Activated CD4-positive, alpha-beta T cell treated with anti-CD3 and anti-CD28 coated beads for 1 hour (primary cell): ENCODE data around the gene APBB2.

Source experiments
- DNase-seq: peaks from one replicate; pipeline ENCODE4 v3.0.0-alpha.2; 2020

APBB2 gene

DNA sequence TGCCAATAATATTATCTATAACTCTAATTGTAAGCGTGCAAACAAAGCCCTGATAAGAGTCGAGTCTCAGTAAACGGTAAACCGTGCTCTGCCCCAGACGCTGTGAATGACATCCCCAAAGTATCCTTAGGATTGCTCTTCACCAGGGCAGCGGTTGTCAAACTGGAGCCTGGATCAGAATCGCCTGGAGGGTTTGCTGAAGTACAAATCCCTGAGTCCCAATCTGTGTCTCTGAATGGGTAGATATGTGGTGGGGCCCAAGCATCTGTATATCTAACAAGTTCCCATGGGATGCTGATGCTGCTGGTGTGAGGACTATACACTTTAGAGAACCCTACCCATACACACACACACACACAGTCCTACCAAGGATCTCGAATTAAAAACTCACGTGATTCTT lies 813 bp upstream of the APBB2 start:
- DNase-seq: no peak

DNA sequence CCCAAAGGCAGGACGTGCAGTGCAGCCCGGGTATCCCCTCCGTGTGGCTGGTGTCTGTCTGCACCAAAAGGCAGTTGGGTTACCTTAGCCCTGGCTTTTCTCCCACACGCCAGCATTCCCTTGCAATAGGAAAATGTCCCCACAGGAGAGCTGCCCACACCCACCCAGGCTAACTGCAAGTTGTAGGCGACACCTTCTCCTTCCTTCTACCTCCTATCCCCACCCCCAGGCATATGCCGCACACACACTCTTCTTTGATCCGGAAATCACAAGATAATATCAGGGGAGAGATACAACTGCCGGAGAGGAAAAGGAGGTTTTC lies 444 bp upstream of the APBB2 start:
- no peak for DNase-seq

- no peak for DNase-seq
Measured at GRCh38 chr4:41213625-41214135, 662 bp downstream of the APBB2 start.

- no peak for DNase-seq
Measured at GRCh38 chr4:41212616-41213203, 1.6 kb downstream of the APBB2 start.

DNA sequence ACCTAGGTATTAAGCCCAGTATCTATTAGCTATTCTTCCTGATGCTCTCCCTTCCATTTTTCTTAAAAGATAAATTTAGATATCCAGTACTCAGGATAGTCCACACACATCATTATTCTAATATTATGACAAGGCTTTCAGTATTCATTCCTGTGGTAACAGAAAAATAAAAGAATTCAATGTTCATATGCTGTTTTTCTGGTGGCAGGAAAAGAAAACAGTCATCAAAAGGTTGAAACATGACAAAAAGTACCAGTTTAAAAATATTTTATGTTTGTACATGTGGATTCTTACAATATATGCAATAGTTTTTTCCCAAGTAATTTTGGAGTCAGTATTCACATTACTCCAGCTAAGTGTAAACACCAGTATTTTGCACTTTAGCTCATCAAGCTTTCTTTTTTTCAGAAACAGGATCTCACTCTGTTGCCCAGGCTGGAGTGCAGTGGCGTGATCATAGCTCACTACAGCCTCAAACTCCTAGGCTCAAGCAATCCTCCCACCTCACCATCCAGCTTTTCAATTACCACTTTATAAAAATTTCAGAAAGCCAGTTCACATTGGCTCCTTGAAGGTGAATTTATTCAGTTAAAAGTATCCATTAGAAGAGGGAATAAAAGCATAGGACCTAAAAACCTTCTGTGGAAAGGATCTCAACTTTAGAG lies 2.3 kb downstream of the APBB2 start:
- DNase-seq: no peak

DNA sequence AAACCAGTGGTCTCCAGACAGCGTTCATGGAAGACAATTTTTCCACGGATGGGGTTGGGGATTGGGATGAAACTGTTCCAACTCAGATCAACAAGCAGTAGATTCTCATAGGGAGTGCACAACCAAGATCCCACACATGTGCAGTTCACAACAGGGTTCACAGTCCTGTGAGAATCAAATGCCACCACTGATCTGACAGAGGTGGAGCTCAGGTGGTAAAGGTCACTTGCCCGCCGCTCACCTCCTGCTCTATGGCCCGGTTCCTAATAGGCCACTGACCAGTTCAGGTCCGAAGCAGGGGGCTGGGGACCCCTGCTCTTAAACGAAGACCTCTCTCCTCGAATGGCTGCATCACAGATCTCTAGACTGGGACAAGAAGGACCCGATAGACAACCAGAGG lies 4.4 kb downstream of the APBB2 start:
- no peak for DNase-seq

- DNase-seq: no peak
Measured at GRCh38 chr4:41209187-41209586, 5.2 kb downstream of the APBB2 start.

GRCh38 chr4:41207291-41207831 lies 7.0 kb downstream of the APBB2 start:
- DNase-seq: no peak

- no peak for DNase-seq
Measured at GRCh38 chr4:41205854-41206460, 8.4 kb downstream of the APBB2 start.

GRCh38 chr4:41205130-41205529 lies 9.2 kb downstream of the APBB2 start:
- DNase-seq: no peak

DNA sequence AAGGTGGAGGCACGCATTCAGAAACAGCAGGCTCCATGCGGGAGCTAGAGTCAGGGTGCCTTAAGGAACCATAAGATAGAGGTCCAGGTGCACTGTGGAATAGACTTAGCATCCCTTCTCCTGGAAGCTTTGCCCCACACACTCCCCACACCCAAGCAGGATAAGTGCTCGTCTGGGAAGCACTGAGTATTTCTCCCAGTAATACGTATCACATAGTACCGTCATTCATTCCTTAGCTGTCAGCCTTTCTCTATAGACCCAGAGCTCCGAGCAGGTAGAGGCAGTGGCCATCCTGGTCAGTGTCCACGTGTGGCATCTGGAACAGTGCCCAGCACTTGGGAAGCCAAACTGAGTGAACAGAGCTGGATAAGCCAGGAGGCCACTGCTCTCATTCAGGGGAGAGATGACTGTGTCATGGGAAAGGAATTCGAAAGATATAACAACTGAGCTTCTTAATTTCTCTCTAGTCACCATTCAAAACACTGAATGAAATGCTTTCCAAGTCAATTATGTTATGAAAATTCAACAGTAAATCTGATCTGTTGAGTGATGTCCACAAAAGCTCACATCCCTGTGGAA lies 9.9 kb downstream of the APBB2 start:
- DNase-seq: no peak

GRCh38 chr4:41203841-41204240 lies 10.5 kb downstream of the APBB2 start:
- no peak for DNase-seq

DNA sequence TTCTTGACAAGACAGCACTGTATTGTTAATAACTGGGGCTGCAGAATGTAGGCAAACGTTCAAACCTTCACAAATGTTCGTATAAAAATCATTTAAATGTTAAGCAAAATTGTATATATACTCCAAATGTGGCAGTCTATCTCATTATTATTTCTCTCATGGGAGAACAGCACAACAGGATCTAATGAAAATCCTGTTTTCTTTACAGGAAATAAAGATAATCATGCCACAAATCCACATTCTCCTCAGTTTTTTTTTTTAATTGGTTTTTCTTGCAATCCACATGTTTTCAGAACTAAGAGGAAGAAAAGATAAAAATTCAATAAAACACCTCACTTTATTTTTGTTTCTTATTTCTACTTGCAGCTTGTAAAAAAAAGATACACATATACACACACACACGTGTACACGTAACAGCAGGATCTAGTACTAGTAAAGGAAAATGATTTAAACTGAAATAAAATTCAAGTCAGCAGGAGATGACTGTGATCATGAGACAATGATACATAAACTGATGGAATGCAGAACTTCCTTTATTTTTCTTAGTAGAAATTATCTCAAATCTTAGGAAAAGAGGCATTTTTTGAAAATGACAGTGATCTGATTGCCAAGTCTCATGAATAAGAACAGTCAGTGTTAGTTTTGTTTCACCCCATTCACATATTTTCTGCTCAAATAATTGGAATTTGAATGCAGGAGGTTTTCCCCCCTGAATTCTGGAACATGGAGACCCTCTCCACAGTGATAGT lies 11.3 kb downstream of the APBB2 start:
- no peak for DNase-seq

DNA sequence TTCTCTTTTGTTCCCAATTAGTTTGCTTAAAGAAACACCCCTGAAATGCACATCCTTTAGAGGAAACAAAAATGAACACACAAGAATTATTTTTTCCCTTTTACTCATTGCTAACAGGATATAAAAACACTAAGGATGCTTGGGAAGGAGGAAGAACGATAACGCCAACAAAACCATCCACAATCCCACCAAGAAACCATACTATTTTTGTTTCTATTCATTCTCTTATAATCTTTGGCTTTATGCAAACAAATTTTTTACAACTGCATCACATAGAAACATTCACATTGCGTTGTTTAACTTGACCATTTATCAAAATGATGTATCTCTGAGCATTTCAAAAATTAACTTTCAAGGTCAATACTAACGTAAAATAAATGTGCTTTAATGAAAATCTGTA lies 12.0 kb downstream of the APBB2 start:
- DNase-seq: no peak

- no peak for DNase-seq
Measured at GRCh38 chr4:41200486-41201017, 13.8 kb downstream of the APBB2 start.

- DNase-seq: no peak
Measured at GRCh38 chr4:41199788-41200187, 14.6 kb downstream of the APBB2 start.

DNA sequence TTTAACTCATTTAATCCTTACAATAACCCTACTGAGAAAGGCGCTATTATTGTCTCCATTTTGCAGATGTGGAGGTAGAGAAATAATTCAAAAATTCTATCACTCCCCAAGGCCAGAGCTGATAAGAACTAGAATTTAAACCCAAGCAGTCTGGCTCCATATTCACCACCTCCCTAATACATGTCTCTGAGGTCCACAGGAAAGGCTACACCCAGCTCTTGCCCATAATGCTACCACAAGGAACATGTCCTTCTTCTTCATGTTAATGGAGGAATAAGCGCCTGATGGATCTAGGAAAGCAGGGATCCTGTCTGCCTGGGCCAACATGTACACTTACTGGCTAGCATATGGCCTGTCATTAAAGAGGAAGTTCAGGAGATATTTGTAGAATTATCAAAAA lies 16.3 kb downstream of the APBB2 start:
- no peak for DNase-seq

DNA sequence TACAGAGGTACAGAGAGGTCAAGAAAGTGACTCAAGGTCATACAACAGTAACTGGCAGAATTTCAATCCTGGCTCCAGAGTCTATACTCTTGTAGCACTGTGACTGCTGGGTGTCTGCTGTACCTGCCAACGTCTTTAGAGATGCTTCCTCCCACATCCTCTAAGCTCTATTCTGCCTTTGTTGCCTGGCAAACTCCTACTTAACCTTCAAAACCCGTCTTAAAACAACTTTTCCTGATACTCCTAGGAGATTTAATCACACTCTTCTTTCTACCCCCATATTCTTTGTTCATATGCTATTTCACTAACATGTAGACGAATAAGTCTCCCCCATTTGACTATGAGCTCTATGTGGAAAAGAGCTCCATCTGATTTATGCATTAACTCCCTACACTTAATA lies 16.8 kb downstream of the APBB2 start:
- no peak for DNase-seq

- no peak for DNase-seq
Measured at GRCh38 chr4:41196633-41197332, 17.6 kb downstream of the APBB2 start.

DNA sequence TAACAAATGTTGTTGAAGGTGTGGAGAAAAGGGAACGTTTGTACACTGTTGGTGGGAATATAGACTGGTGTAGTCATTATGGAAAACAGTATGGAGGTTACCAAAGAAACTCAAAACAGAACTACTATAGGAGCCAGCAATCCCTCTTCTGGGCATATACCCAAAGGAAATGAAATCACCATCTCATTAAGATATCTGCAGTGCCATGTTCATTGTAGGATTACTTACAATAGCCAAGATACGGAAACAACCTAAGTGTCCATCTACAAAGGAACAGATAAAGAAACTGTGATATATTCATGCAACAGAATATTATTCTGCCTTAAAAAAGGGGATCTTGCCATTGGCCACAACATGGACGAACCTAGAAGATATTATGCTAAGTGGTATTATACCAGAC lies 22.2 kb downstream of the APBB2 start:
- DNase-seq: no peak

GRCh38 chr4:41189666-41190065 lies 24.7 kb downstream of the APBB2 start:
- no peak for DNase-seq

DNA sequence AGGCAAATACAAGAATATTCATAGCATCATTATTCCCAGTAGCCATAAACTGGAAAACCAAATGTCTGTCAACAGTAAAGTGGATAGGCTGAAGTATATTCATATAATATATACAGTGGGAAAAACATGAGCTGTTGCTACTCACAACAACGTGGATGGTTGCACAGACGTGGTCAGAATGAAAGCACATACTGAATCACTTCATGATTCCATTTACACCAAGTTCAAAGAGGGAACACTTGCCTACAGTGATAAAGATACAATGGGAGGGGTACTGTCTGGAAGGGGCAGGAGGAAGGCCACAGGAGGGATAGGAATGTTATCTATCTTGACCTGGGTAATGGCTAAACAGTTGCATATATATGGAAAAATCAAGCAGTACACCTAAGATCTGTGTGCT lies 25.3 kb downstream of the APBB2 start:
- no peak for DNase-seq
